AG09309 (cell line): Measurements from ENCODE around the gene DCUN1D1.

Experiments
- DNase-seq: peaks from one replicate; pipeline ENCODE4 v3.0.0-alpha.2; 2010; ENCODE audit warnings: low read depth
- H3K4me3 ChIP-seq: 2 replicates; pipeline ENCODE4 v1.5.1; 2011; ENCODE audit warnings: mild to moderate bottlenecking, low read depth, low read length, moderate library complexity; ENCODE audit not compliant: control insufficient read depth
- TF ChIP-seq, protein P1 (sequence below): IDR thresholded peaks from 2 replicates; pipeline ENCODE4 v1.5.1; 2011; ENCODE audit warnings: mild to moderate bottlenecking, low read depth, low read length, inconsistent platforms; ENCODE audit not compliant: insufficient read depth, control insufficient read depth; ENCODE audit errors: missing control alignments

Gene DCUN1D1

DNA sequence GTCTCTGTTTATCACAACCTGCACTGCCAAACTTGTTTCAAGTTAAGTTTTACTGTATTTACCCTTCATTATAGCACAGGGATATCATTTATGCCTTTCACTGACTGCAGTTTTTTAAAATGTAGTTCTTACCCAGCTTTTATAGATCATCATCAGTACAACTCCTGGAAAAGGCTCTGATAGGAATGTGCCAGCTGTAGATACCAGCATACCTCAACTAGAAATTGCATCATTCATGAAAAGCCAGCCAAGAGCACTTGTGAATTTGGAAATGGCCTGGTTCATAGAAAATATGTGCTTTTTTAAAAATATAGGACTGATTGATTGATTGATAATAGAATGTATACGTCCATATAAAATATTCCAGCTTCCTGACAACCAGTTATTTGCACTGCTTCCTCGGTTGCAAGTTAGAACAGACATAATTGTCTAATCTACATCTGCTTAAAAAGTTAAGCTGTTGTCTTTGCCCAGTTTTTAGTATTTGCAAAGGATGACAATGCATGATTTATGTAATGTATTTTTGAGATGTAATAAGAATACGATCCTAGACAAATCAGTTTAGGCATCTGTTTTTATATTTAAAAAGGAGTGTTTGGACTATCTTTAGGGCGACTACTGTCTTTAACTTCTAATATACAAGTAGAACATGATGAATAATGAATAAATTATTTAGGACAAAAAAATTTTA, 58.5 kb downstream of the DCUN1D1 start:
- peak; percentile 16 for DNase-seq

DNA sequence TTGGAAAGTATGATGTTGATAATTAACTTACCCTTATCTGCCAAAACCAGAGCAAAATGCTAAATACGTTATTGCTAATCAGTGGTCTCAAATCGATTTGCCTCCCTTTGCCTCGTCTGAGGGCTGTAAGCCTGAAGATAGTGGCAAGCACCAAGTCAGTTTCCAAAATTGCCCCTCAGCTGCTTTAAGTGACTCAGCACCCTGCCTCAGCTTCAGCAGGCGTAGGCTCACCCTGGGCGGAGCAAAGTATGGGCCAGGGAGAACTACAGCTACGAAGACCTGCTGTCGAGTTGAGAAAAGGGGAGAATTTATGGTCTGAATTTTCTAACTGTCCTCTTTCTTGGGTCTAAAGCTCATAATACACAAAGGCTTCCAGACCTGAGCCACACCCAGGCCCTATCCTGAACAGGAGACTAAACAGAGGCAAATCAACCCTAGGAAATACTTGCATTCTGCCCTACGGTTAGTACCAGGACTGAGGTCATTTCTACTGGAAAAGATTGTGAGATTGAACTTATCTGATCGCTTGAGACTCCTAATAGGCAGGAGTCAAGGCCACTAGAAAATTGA, 59.7 kb downstream of the DCUN1D1 start:
- no peak for DNase-seq
- no peak overlapping the region for H3K4me3 ChIP-seq
- TF ChIP-seq, protein P1, sequence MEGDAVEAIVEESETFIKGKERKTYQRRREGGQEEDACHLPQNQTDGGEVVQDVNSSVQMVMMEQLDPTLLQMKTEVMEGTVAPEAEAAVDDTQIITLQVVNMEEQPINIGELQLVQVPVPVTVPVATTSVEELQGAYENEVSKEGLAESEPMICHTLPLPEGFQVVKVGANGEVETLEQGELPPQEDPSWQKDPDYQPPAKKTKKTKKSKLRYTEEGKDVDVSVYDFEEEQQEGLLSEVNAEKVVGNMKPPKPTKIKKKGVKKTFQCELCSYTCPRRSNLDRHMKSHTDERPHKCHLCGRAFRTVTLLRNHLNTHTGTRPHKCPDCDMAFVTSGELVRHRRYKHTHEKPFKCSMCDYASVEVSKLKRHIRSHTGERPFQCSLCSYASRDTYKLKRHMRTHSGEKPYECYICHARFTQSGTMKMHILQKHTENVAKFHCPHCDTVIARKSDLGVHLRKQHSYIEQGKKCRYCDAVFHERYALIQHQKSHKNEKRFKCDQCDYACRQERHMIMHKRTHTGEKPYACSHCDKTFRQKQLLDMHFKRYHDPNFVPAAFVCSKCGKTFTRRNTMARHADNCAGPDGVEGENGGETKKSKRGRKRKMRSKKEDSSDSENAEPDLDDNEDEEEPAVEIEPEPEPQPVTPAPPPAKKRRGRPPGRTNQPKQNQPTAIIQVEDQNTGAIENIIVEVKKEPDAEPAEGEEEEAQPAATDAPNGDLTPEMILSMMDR = no peak

More for the DNA sequence above, 58.5 kb downstream of the DCUN1D1 start:
- TF ChIP-seq, protein P1 = no peak
- no peak overlapping the region for H3K4me3 ChIP-seq

DNA sequence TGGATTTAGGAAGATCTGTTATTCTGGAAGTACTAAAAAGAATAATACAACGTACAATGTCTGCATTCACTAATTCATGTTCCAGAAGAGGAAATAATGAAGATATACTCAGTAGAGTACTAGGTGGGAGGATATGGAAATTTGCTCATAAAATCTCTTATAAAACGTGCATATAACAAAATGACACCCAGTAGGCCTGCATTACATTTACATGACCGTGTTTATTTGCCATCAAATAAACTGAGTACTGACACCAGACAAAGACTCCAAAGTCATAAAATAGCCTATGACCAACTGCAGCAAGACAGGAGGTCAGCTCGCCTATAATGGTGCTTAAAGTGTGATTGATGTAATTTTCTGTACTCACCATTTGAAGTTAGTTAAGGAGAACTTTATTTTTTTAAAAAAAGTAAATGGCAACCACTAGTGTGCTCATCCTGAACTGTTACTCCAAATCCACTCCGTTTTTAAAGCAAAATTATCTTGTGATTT, 60.4 kb downstream of the DCUN1D1 start:
- H3K4me3 ChIP-seq = no peak overlapping the region
- TF ChIP-seq, protein P1 = no peak
- DNase-seq = no peak

DNA sequence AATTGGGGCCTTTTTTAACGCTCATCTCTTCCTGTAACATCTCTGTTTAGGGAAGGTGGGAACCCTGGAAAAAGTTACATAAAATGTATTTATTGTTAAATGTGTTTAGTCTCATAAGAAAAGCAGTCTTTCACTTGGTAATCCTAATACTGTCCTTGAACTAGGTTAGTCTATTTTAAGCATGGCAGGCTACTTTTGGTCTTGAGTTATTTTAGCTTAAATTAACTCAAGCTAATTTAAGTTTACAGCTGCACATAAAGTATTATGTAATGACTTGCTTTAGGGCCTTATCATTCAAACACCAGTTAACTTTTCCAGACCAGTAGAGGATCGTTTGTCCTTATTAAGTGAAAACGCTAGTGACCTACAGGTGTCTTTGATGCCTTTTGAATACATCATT, 63.2 kb downstream of the DCUN1D1 start:
- no peak overlapping the region for H3K4me3 ChIP-seq
- DNase-seq = no peak
- TF ChIP-seq, protein P1 = no peak

- TF ChIP-seq, protein P1 = no peak
- no peak overlapping the region for H3K4me3 ChIP-seq
- DNase-seq = peak; percentile 14
These were observed 66.0 kb downstream of the DCUN1D1 start for GRCh38 chr3:182914341-182914740.

DNA sequence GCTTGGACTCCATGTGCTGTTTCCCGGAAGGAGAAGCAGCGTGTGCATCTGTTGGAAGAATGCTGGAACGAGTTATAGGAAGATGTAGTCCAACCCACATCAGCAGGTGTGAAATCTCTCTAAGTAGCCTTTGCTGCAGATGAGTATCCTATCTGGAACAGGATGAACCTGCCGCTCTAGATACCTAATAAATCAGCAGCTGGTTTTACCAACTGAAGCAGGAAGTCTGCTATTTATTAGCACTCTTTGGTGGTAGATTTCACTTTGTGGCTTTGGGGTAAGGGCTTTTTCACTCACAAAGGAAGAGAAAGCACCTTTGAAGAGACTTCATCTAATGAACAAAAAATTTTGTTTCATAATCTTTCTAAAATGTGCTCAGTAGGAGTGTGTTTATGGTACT, 66.4 kb downstream of the DCUN1D1 start:
- TF ChIP-seq, protein P1 = no peak
- no peak overlapping the region for H3K4me3 ChIP-seq
- no peak for DNase-seq
